Measurements from ENCODE around the gene ZCCHC24. TPM values are rescaled to one million over a fixed set of nuclear protein-coding genes. Genes with fewer than 3 reads are reported as not detected.
A peak's percentile ranks its signal among the peaks of the same experiment; 100 is the strongest.

ZCCHC24 gene
- total RNA-seq, 1 experiment from 2014 or later: 3.8 TPM

- Histone ChIP-seq H2BK12ac (ENCODE audit: insufficient read length, low read depth, low read length) (no peak overlapping the region), H3K27ac (ENCODE audit: insufficient read length, low read depth, low read length) (no peak overlapping the region), H3K14ac (ENCODE audit: insufficient read depth, low read length) (no peak overlapping the region), H4K5ac (ENCODE audit: insufficient read length, low read depth, low read length) (no peak overlapping the region), H2AK5ac (ENCODE audit: insufficient read length, low read length) (no peak overlapping the region), H3K4me1 (ENCODE audit: insufficient read depth, low read length) (0 out of 2 replicates have a peak, but pooled peaks cover 5% of the 10 kb centered on the region), H3K9ac (ENCODE audit: extremely low read depth, insufficient read length, low read length) (no peak overlapping the region), H4K8ac (replicated peaks; ENCODE audit: insufficient read length, low read depth, low read length) (no peak overlapping the region), H3K4me2 (ENCODE audit: insufficient read depth, insufficient read length, low read length) (no peak overlapping the region), H3K23ac (ENCODE audit: insufficient read length, low read depth, low read length) (no peak overlapping the region), H4K20me1 (ENCODE audit: control insufficient read depth, insufficient read depth, insufficient read length) (no peaks in the 10 kb centered on the region), H3K9me3 (ENCODE audit: control insufficient read depth, low read depth, low read length) (no peaks in the 10 kb centered on the region), H2BK120ac (ENCODE audit: low read depth, low read length, poor library complexity, severe bottlenecking) (no peak overlapping the region), H2BK5ac (ENCODE audit: insufficient read length, low read length) (no peak overlapping the region), H3K23me2 (ENCODE audit: insufficient read length, low read depth, low read length, poor library complexity, severe bottlenecking) (peaks cover 5% of the 10 kb centered on the region), H3K56ac (ENCODE audit: insufficient read length, low read depth, low read length) (no peak overlapping the region), H3K79me1 (ENCODE audit: insufficient read depth, low read depth, low read length, poor library complexity, severe bottlenecking) (peaks cover 5% of the 10 kb centered on the region), H3K4ac (ENCODE audit: low read depth, low read length) (no peak overlapping the region), H4K91ac (ENCODE audit: insufficient read length, low read depth, low read length) (no peak overlapping the region), H3T11ph (ENCODE audit: low read length) (no peak overlapping the region), H2AFZ (ENCODE audit: low read length) (no peak overlapping the region), H3K27me3 (ENCODE audit: insufficient read depth, low read length) (no peaks in the 10 kb centered on the region), H3K18ac (ENCODE audit: insufficient read length, low read depth, low read length) (no peak overlapping the region), H2BK20ac (ENCODE audit: low read depth, low read length, poor library complexity, severe bottlenecking) (no peak overlapping the region), H3K79me2 (ENCODE audit: insufficient read depth, low read length) (no peaks in the 10 kb centered on the region), H2BK15ac (ENCODE audit: low read depth, low read length) (no peak overlapping the region)
- no peak for TF ChIP-seq CTCF (conservative IDR thresholded peaks at IDR 0.05)
- no peaks in the 10 kb centered on the region for H3K9me3 Mint-ChIP-seq
- no peaks in the 10 kb centered on the region; the same call in 1 of the 2 replicates for H3K27me3 Mint-ChIP-seq (ENCODE audit: low read depth)
- DNase-seq: peak; percentile 14
- H3K4me3 Mint-ChIP-seq: no peak overlapping the region
- WGBS (ENCODE audit: extremely low coverage, insufficient read length, low lambda C conversion rate): no CpG with 5 or more reads among the region's 13 CpGs
- H3K27ac Mint-ChIP-seq: peak overlapping the region in 1 of 3 experiments; percentile 82; a peak in 1 of 7 replicates
- peaks cover 49 to 76% (median 73%) of the 10 kb centered on the region in 3 experiments; a peak in 6 of 7 replicates for H3K36me3 Mint-ChIP-seq (ENCODE audit: insufficient read depth in 1 of 3, low read depth in 3 of 3)
- peaks cover 6 to 13% of the 10 kb centered on the region in 2 experiments; a peak in 3 of 4 replicates for H3K4me1 Mint-ChIP-seq
Measured at GRCh38 chr10:79351332-79351731, 94.1 kb downstream of the ZCCHC24 start.
